ENCODE data around the gene IGSF8. TPM values are rescaled to one million over a fixed set of nuclear protein-coding genes. Genes with fewer than 3 reads are reported as not detected.

IGSF8 gene
- total RNA-seq, 1 donor from 2014 or later, result 42.8 TPM

- Histone ChIP-seq H3K27ac (ENCODE audit: low read depth, low read length) (no peak overlapping the region), H3K79me2 (ENCODE audit: insufficient read depth, low read length) (no peaks in the 10 kb centered on the region), H3K9ac (ENCODE audit: low read length) (no peak overlapping the region), H3K36me3 (ENCODE audit: insufficient read depth, low read length) (no peaks in the 10 kb centered on the region), H2AFZ (ENCODE audit: low read depth, low read length) (no peak overlapping the region), H3K4me3 (ENCODE audit: insufficient read depth, low read depth, low read length) (no peak overlapping the region), H4K20me1 (ENCODE audit: insufficient read depth, low read length) (no peaks in the 10 kb centered on the region), H3K4me2 (ENCODE audit: low read length) (no peak overlapping the region), H3K27me3 (ENCODE audit: insufficient read depth, low read length) (no peaks in the 10 kb centered on the region), H3K9me3 (ENCODE audit: insufficient read depth, low read depth, low read length) (no peaks in the 10 kb centered on the region), H3K4me1 (ENCODE audit: insufficient read depth, low read length) (no peaks in the 10 kb centered on the region)
- H3K4me3 Mint-ChIP-seq (ENCODE audit: unreplicated experiment), result no peak overlapping the region
- H3K36me3 Mint-ChIP-seq (ENCODE audit: low read depth, unreplicated experiment), result peaks cover 10% of the 10 kb centered on the region
- DNase-seq (ENCODE audit: low read depth) (no peak), FAIRE-seq (no peak)
- no peaks in the 10 kb centered on the region for H3K4me1 Mint-ChIP-seq (ENCODE audit: low read depth, unreplicated experiment)
- TF ChIP-seq CTCF (IDR thresholded peaks at IDR 0.05; ENCODE audit: insufficient read depth, low read depth, low read length) (no peak), EZH2 (IDR thresholded peaks at IDR 0.05; ENCODE audit: insufficient read depth, low read length) (no peak)
- H3K27me3 Mint-ChIP-seq (ENCODE audit: low read depth, unreplicated experiment), result peaks cover 14% of the 10 kb centered on the region
- H3K27ac Mint-ChIP-seq (ENCODE audit: unreplicated experiment), result no peak overlapping the region
- H3K9me3 Mint-ChIP-seq (ENCODE audit: unreplicated experiment), result no peaks in the 10 kb centered on the region
These were observed 6.7 kb downstream of the IGSF8 start for GRCh38 chr1:160091666-160092223.

- no peak overlapping the region for H3K9ac ChIP-seq (ENCODE audit: low read length)
- DNase-seq (ENCODE audit: low read depth), result no peak
- Mint-ChIP-seq H3K27me3 (ENCODE audit: low read depth, unreplicated experiment) (peaks cover 22% of the 10 kb centered on the region), H3K4me1 (ENCODE audit: low read depth, unreplicated experiment) (no peaks in the 10 kb centered on the region), H3K4me3 (ENCODE audit: unreplicated experiment) (no peak overlapping the region), H3K36me3 (ENCODE audit: low read depth, unreplicated experiment) (peaks cover 11% of the 10 kb centered on the region), H3K9me3 (ENCODE audit: unreplicated experiment) (no peaks in the 10 kb centered on the region), H3K27ac (ENCODE audit: unreplicated experiment) (no peak overlapping the region)
- no peak overlapping the region for H3K27ac ChIP-seq (ENCODE audit: low read depth, low read length)
- TF ChIP-seq EZH2 (IDR thresholded peaks at IDR 0.05; ENCODE audit: insufficient read depth, low read length), result no peak
- TF ChIP-seq CTCF (IDR thresholded peaks at IDR 0.05; ENCODE audit: insufficient read depth, low read depth, low read length), result no peak
- no peaks in the 10 kb centered on the region for H3K27me3 ChIP-seq (ENCODE audit: insufficient read depth, low read length)
- H3K4me2 ChIP-seq (ENCODE audit: low read length), result no peak overlapping the region
- H3K36me3 ChIP-seq (ENCODE audit: insufficient read depth, low read length), result no peaks in the 10 kb centered on the region
- H2AFZ ChIP-seq (ENCODE audit: low read depth, low read length), result no peak overlapping the region
- no peaks in the 10 kb centered on the region for H3K4me1 ChIP-seq (ENCODE audit: insufficient read depth, low read length)
- H3K79me2 ChIP-seq (ENCODE audit: insufficient read depth, low read length), result no peaks in the 10 kb centered on the region
- no peak for FAIRE-seq
- no peak overlapping the region for H3K4me3 ChIP-seq (ENCODE audit: insufficient read depth, low read depth, low read length)
- H4K20me1 ChIP-seq (ENCODE audit: insufficient read depth, low read length), result peaks cover 5% of the 10 kb centered on the region
- H3K9me3 ChIP-seq (ENCODE audit: insufficient read depth, low read depth, low read length), result no peaks in the 10 kb centered on the region
These were observed 7.7 kb downstream of the IGSF8 start for GRCh38 chr1:160090760-160091159.

GRCh38 chr1:160089883-160090282 lies 8.5 kb downstream of the IGSF8 start:
- Mint-ChIP-seq H3K4me3 (ENCODE audit: unreplicated experiment) (no peak overlapping the region), H3K27me3 (ENCODE audit: low read depth, unreplicated experiment) (peaks cover 31% of the 10 kb centered on the region)
- TF ChIP-seq CTCF (IDR thresholded peaks at IDR 0.05; ENCODE audit: insufficient read depth, low read depth, low read length) (no peak), EZH2 (IDR thresholded peaks at IDR 0.05; ENCODE audit: insufficient read depth, low read length) (no peak)

More at GRCh38 chr1:160089883-160090282, 8.5 kb downstream of the IGSF8 start:
- Histone ChIP-seq H3K79me2 (ENCODE audit: insufficient read depth, low read length) (no peaks in the 10 kb centered on the region), H3K27me3 (ENCODE audit: insufficient read depth, low read length) (no peaks in the 10 kb centered on the region), H3K4me2 (ENCODE audit: low read length) (no peak overlapping the region), H3K9me3 (ENCODE audit: insufficient read depth, low read depth, low read length) (no peaks in the 10 kb centered on the region), H2AFZ (ENCODE audit: low read depth, low read length) (no peak overlapping the region), H3K27ac (ENCODE audit: low read depth, low read length) (no peak overlapping the region), H3K9ac (ENCODE audit: low read length) (no peak overlapping the region), H3K4me3 (ENCODE audit: insufficient read depth, low read depth, low read length) (no peak overlapping the region), H4K20me1 (ENCODE audit: insufficient read depth, low read length) (peaks cover 6% of the 10 kb centered on the region), H3K36me3 (ENCODE audit: insufficient read depth, low read length) (no peaks in the 10 kb centered on the region), H3K4me1 (ENCODE audit: insufficient read depth, low read length) (no peaks in the 10 kb centered on the region)
- Mint-ChIP-seq H3K27ac (ENCODE audit: unreplicated experiment) (no peak overlapping the region), H3K36me3 (ENCODE audit: low read depth, unreplicated experiment) (peaks cover 13% of the 10 kb centered on the region), H3K9me3 (ENCODE audit: unreplicated experiment) (no peaks in the 10 kb centered on the region), H3K4me1 (ENCODE audit: low read depth, unreplicated experiment) (no peaks in the 10 kb centered on the region)
- FAIRE-seq, result no peak
- no peak for DNase-seq (ENCODE audit: low read depth)
